Lower leg skin (tissue), 4 donors: ENCODE measurements around the gene MRPS12. TPM values are rescaled to one million over a fixed set of nuclear protein-coding genes. Genes with fewer than 3 reads are reported as not detected.

Experiments used
- DNase-seq, 2 donors: peaks; one replicate each; pipeline ENCODE4 v3.0.0-alpha.2; 2019; ENCODE audit warnings: low spot score in 2 of 2
- H3K4me3 ChIP-seq: fragments of 200-600 bp; sonication (generic); 2 replicates; pipeline ENCODE4 v1.5.1; 2017; ENCODE audit warnings: mild to moderate bottlenecking, low read depth; ENCODE audit not compliant: poor library complexity, severe bottlenecking
- POLR2A ChIP-seq, 2 donors: fragments of 450-650 bp; IDR thresholded peaks; one replicate each; pipeline ENCODE4 v1.6.1; 2016 to 2017; ENCODE audit warnings: antibody characterized with exemption in 2 of 2, mild to moderate bottlenecking in 1 of 2, moderate library complexity in 1 of 2
- WGBS, 2 donors: methylation state at CpG; one replicate each; pipeline ENCODE4 v1.1.5; 2018; 5-methylcytosine and 5-hydroxymethylcytosine counted together
- intact Hi-C: fragments of 100-400 bp; cut with DNase I; formaldehyde crosslinking; loops from one replicate; pipeline ENCODE4 v1.15.0; 2023; ENCODE audit warnings: low total_unique reads
- total RNA-seq, 4 donors: library from RNA; depleted of rRNA; stranded (reverse); fragments of >200 nt; gene quantifications; one replicate each; pipeline ENCODE4 v1.1.0, GENCODE V29; 2016
- TF ChIP-seq, protein P1 (sequence below), 3 donors: fragments of 450-650 bp; IDR thresholded peaks; one replicate each; pipeline ENCODE4 v1.5.1; 2016; ENCODE audit warnings: antibody characterized with exemption in 3 of 3, mild to moderate bottlenecking in 3 of 3, moderate library complexity in 2 of 3

Gene MRPS12
- total RNA-seq, 4 donors from 2014 or later, result 26.8 to 31.8 (median 30.0) TPM

DNA sequence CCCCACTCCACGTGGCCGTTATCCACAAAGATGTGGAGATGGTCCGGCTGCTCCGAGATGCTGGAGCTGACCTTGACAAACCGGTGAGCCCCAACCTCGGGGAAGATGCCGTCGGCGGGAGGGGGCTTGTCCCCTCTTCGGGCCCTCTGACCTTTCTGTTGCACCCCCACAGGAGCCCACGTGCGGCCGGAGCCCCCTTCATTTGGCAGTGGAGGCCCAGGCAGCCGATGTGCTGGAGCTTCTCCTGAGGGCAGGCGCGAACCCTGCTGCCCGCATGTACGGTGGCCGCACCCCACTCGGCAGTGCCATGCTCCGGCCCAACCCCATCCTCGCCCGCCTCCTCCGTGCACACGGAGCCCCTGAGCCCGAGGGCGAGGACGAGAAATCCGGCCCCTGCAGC, 23.5 kb upstream of the MRPS12 start:
- intact Hi-C loops, result no loop called here
- 91 to 93% methylated on average over 28 to 29 of the region's 29 CpGs for WGBS, 2 donors
- no peak for DNase-seq
- TF ChIP-seq, protein P1, sequence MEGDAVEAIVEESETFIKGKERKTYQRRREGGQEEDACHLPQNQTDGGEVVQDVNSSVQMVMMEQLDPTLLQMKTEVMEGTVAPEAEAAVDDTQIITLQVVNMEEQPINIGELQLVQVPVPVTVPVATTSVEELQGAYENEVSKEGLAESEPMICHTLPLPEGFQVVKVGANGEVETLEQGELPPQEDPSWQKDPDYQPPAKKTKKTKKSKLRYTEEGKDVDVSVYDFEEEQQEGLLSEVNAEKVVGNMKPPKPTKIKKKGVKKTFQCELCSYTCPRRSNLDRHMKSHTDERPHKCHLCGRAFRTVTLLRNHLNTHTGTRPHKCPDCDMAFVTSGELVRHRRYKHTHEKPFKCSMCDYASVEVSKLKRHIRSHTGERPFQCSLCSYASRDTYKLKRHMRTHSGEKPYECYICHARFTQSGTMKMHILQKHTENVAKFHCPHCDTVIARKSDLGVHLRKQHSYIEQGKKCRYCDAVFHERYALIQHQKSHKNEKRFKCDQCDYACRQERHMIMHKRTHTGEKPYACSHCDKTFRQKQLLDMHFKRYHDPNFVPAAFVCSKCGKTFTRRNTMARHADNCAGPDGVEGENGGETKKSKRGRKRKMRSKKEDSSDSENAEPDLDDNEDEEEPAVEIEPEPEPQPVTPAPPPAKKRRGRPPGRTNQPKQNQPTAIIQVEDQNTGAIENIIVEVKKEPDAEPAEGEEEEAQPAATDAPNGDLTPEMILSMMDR (IDR thresholded peaks at IDR 0.05), result no peak
- no peak for TF ChIP-seq POLR2A (IDR thresholded peaks at IDR 0.05)
- H3K4me3 ChIP-seq, result no peak overlapping the region

- 93 to 96% methylated on average over 12 of the region's 12 CpGs for WGBS, 2 donors
- intact Hi-C loops, result no loop called here
Measured at GRCh38 chr19:38907670-38908069, 23.1 kb upstream of the MRPS12 start.

DNA sequence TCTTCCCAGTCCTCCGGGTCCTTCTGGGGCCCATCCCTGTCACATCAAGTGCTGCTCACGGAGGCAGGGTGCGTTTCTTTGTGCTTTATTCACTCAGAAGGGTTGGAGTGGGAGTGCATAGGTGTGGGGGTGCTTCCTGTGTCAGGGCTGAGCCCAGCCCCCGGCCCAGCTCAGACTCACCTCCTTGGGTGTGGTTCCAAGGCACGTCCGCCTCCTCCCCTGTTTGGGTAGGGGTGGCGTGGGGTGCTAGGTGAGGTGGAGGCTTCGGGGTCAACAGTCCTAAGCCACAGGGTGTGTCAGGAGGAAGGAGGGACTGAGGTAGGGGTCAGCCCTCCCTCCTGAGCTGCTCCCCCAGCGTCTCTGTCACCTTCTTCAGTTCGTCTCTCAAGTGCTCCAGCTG, 21.8 kb upstream of the MRPS12 start:
- intact Hi-C loops, result no loop called here

More at GRCh38 chr19:38907670-38908069, 23.1 kb upstream of the MRPS12 start:
- no peak overlapping the region for H3K4me3 ChIP-seq
- no peak for TF ChIP-seq POLR2A (IDR thresholded peaks at IDR 0.05)
- TF ChIP-seq, protein P1 (IDR thresholded peaks at IDR 0.05), result no peak
- no peak for DNase-seq

DNA sequence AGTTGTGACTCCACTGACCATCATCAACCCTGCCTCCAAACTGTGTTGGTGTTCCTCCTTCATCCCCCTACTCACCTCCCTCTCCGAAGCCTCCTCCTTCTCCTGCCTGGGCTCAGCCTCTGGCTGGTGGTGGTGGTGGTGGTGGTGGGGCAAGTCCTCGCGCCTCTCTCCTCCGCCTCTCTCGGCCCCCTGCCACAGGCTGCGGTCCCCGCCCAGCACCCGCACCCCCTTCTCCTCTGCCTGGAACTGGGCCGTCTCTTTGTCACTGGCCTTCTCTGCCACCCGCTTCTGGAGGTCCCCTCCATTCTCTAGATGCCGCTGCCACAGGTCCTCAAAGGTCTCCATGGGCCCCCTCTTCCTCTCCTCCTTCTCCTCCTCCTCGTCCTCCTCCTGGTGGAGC, 20.3 kb upstream of the MRPS12 start:
- H3K4me3 ChIP-seq, result no peak overlapping the region
- intact Hi-C loops, result no loop called here
- WGBS, 2 donors, result 87% methylated on average over 12 of the region's 12 CpGs
- no peak for TF ChIP-seq POLR2A (IDR thresholded peaks at IDR 0.05)
- TF ChIP-seq, protein P1 (IDR thresholded peaks at IDR 0.05), result no peak
- no peak for DNase-seq

More for the DNA sequence above, 21.8 kb upstream of the MRPS12 start:
- no peak overlapping the region for H3K4me3 ChIP-seq
- DNase-seq, result no peak
- WGBS, 2 donors, result 72 to 73% methylated on average over 10 of the region's 10 CpGs
- TF ChIP-seq POLR2A (IDR thresholded peaks at IDR 0.05), result no peak
- TF ChIP-seq, protein P1 (IDR thresholded peaks at IDR 0.05), result no peak

- TF ChIP-seq, protein P1 (IDR thresholded peaks at IDR 0.05), result no peak
- TF ChIP-seq POLR2A (IDR thresholded peaks at IDR 0.05), result no peak
- 62 to 77% methylated on average over 16 of the region's 16 CpGs for WGBS, 2 donors
- no peak for DNase-seq
- intact Hi-C loops, result no loop called here
- no peak overlapping the region for H3K4me3 ChIP-seq
Measured at GRCh38 chr19:38911388-38912001, 19.2 kb upstream of the MRPS12 start.
